Stimulated activated CD4-positive, alpha-beta T cell treated with anti-CD3 and anti-CD28 coated beads, Interleukin-2, amount 100 ng/mL, for 4 hours (primary cell): ENCODE measurements around the gene LRRC27.

Source experiments
- DNase-seq: peaks from one replicate; pipeline ENCODE4 v3.0.0-alpha.2; 2020; ENCODE audit warnings: low read depth

The LRRC27 gene

DNA sequence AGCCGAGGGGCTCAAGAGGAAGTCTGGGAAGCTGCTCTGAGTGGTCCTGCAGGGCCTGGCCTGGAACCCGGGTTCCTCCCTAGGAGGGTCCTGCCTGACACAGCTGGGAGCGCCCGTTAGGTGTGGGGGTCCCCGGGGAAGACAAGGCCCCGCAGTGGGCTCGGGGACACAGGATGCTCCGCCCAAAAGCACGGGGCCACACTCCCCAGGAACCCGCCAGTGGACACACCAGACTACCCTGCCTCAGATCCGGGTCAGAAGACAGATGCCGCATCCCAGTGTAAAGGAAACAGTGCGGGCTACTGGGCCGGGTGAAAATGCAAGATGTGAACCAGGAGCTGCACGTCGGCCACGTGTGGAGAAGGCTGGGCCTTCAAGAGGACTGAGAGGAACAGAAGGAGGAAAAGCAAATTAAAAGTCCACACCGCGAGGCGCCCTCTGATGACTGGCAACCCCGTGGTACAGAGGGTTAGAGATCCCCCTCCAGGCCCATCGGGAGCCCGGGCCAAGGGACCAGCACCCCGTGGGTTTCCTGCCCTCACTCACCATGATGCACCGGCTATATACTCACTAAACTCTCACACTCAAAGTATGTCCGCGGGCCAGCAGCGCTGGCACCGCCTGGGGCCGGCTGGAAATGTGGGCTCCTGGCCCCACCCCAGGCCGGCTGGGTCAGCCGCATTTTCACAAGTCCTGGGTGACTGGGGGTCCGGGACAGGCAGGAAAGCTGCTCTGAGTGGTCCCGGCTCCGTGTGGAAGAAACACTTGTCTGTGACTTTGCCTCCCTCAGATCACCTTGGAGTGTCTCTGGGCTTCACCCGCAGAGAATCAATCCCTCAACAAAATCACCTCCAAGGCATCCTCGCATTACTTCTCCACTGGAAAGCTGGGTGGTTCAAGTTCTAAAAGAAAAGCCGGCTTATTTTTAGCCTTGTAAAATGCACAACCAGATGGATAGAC, 30.3 kb upstream of the LRRC27 start:
- no peak for DNase-seq

DNA sequence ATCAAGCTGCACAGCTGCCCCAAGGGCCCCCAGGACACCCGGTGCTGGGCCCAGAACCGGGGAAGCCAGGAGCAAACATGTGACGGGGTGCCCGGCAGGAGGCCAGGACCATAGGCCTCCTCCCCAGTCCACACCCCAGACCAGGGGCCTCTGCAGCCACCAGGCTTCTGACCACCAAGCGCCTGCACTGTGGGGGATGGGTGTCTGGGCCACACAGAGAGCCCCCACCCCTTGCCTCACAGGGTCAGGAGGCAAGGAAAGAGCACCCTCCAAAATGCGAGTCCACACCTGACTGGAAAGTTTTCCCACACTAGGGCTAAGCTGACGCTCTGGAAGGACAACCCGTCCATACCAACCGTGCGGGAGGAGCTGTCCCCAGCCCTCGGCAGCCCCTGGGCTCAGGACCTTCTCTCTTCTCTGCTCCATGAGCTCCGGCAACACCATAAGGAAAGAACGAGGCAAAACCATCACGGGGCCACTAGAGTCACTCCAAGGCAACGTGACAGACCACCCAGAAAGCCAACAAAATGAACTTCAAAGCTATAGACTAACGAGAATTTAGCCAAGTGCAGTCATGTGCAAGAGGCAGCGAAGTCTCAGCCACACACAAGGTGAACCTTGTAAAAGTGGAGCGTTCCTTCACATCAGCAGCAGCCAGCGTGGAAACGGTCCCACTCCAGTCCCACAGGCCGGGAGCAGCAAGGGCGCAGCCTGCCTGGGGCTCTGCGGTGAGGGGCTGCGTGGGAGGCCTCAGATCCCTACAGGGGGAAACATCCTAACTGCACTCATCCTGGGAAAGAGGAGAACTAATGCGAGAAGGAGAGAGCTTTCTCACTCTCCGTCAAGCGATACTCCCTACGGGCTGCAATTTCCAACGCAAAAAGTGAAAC, 29.3 kb upstream of the LRRC27 start:
- DNase-seq = no peak

DNA sequence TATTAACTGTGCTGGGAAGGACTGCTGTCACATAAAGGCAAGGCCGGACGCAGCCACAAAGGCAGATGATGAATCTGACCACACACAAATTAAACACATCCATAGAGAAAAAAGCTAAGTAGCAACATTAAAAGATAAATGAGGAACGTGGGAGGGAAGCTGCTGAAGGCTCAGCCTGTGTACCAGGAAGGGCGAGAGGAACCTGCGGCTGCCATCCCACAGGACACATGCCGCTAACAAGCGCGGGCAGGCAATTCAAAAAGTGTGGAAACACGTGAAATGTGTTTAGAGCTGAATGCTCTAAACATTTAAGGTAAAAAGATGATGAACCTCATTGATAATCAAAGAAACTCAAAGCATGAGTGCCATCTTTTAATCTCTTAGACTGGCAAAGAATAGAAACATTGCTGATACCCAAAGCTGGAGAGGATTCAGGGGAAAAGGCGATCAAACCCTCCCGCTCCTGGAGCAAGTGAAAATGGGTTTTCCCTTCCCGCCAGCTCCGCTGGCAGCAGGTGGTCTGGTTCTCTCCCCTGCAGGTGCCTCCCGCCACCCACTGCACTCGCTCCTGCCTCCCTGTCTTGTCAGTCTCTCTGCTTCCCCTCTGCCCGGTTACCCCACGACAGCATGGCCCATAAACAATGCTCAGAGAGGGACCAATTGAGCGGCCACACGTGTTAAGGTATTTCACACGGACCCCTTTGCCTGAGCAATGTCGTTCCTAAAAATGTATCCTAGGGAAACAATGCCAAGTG, 28.5 kb upstream of the LRRC27 start:
- DNase-seq = no peak

DNA sequence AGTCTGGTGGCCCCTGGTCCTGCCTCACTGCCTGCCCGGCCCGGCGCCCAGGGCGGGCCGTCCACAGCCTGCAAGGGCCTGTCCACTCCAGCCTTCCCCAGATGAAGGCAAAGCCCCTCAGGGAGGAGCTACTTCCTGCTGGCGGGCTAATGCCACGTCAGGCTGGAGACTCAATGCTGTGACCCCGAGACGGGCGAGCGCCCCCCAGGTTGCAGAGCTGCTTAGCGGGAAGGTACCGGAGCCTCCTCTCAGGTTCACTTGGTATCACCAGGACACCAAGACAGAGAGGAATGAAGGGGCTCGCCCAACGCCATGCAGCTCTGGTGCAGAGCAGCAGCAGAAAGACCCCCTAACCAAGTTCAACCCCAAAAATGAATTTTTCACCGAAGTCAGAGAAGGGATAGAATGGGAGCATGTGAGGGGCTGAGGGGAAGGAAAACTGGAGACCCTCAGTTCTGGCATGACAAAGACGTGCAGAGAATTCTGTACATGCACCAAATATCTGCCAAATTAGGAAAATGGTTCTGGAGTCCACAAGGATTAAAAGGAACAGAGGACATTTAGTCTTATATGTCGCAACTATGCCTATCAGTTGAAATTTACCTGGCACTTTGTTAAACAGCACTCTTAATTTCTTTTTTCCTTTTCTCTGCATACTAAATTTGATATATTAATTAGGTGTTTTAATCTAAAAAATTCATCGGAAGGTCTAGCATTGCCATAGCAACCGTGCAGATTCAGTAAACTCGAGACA, 27.1 kb upstream of the LRRC27 start:
- DNase-seq = no peak

DNA sequence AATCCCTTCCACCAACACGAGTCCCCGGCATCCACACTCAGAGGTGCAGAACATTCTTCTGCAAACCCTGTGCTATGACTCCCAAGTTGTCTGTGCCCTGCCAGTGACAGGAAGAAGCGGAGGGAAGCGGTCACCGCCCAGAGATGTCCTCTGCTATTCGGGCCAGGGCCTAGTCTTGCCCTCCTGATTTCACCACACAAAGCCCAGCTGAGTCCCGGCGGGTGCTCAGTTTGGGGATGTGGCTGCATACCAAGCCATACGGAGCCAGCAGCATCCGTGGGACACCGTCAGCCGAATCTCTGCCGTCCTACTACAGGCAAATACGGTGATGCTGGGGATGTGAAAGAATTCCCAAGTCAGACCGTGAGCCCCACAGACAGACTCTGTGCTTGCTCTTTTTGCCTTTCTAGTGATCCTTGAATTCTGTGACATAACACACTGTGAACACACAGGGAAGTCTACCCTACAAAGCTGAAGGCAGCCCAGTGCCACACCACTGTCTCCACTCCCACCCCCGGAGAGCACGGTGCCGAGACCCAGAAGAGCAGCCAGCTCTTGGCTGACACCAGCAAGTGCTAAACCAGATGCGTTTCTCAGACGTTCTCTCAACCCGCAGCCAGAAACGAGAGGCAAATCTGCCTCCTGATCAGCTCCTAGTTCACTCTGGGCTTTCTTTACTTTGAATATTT, 26.2 kb upstream of the LRRC27 start:
- DNase-seq = no peak

DNA sequence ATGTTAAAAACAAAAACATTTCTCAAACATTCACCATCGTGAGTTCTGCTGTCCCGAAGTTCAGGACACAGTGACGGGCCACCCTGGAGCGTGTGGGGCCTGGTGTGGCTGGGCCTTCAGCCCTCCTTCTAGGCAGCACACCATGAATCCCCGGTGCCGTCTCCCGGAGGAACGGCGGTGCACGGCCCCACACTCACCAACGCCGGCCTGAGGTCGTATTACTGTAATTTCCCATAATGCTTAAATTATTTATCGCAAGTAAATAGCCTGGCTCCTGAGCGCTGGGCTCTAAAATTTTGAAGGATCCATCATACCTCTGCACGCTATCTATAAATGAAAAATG, 25.7 kb upstream of the LRRC27 start:
- DNase-seq = no peak

DNA sequence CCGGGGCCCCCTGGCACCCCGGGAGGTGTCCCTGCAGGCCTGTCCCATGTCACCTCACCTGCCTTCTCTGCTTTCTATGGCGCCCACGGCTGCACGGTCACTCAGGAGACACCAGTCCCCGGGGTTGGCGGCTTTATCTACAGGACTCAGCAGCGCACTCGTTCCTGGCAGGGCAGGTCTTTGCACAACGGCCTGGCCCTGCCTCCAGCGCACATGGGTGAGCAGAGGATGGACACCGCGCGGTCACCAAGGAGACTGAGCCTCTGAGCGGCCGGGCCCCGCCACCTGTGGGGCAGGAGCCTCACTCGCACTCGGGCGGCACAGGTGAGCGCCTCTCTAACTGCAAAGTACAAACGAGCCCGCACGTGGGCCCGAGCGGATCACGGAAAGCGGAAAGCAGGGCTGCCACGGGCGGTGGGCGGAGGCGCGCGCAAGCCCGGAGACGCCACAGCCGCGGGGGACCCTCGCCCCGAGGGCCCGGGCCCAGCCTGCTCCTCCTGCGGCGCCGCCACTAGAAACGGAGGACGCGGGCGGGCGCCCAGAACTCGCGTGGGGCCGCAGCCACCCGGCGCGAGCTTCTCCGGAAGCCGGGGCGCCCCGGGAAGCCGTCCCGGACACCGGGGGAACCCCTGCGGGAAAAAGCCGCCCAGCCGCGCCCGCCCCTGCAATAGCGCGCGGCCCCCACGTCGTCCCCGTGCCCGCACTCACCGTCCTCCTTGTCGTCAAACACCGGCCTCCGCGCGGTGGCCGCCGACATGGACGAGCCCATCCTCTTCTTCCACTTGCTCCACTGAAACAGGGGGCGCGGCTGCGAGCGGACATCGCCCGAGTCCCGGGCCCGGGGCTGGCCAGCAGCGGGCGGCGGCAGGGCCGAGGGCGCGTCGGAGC, 24.9 kb upstream of the LRRC27 start:
- peak; percentile 40 for DNase-seq

DNA sequence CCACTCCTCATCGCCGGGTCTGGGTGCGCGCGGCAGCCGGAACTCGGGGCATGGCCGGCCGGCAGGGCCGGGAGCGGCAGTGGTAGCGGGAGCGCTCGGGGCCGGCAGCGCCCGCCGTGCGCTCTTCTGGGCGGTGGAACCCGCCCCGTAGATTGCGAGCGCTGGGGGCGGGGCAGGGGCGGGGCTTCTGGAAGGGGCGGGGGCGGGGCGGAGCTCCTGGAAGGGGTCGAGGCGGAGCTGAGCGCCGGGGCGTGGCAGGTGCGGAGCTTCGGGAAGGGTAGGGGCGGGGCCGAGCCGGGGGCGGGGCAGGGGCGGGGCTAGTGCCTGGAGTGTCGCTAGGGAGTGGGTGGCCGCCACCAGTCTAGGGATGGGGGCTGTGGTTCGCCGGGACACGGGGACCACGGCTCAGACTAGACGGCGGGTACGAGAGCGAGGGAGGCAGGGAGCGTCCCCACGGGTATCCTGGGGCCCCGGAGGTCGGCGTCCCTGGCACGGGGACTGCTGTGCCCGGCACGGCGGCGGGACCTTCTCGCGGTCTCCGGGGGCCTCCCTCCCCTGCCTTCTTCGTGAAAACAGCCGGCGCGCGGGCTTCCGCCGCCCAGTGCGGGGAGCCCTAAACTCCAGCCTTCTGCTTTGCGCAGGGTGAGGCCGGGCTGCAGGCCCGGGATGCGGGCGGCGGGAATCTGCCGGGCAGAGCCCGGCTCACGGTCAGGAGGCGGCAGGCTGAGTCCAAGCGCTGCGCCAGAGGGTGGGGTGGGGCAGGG, 24.0 kb upstream of the LRRC27 start, which contains the start of gene STK32C:
Gene STK32C, minus strand, starts transcription at position 128 of the 764 bp plus-strand sequence. Its CDS starts 117 bp downstream, at position 11.
- peak; percentile 87 for DNase-seq

DNA sequence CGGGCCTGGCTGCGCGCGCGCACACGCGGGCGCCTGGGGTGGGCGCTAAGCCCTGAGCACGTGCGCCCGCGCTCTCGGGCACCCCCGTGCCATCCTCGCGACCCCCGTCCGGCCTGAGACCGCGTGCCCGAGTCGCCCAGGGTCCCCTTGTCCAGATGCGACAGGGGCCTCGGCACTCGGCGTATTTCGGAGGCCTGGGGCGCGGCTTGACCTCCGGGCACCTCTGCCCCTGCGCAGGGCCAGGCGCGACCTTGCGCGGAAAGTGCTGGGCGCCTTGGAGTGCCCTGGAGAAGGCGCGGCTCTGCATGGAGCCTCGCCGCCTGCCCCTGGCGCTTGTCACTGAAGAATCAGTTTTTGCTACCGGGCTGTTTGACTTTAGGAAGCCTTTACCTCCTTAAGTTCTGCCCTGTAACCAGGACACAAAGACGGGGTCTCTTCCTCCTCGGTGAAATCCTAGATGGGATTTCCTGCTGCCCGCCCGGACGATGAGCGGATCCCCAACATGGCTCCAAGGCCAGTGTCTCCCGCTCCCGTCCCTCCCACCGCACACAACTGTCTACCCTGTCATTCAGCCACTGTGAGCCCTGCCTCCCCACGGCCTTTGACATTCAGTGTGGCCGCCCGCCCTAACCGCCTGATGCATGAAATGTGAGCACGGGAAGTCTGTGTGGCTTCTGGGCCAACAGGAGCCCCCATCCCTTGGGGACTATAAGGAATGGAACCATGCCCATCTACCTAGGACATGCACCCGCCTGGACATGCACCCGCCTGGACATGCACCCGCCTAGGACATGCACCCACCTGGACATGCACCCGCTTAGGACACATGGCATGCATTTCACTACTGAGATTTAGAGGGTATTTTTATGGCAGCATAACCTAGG, 23.2 kb upstream of the LRRC27 start:
- no peak for DNase-seq

DNA sequence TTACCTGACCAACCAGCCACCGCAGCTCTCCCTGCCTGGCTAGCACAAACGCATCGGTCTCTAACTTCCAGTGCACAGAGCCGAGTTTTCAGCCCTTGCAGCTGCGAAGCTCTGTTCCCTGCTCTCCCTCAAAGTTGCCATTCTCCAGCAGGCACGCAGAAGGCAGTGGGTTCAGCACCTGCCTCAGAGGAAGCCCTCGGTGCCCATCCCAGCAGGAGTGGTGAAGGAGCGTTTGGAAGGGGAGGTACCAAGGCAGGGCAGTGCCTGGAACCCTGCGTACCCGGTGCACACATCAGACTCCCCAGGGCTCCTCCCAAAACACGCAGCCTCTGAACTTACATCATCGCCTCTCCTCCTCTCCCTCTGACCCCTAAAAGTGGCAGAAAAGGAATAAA, 22.5 kb upstream of the LRRC27 start:
- no peak for DNase-seq

DNA sequence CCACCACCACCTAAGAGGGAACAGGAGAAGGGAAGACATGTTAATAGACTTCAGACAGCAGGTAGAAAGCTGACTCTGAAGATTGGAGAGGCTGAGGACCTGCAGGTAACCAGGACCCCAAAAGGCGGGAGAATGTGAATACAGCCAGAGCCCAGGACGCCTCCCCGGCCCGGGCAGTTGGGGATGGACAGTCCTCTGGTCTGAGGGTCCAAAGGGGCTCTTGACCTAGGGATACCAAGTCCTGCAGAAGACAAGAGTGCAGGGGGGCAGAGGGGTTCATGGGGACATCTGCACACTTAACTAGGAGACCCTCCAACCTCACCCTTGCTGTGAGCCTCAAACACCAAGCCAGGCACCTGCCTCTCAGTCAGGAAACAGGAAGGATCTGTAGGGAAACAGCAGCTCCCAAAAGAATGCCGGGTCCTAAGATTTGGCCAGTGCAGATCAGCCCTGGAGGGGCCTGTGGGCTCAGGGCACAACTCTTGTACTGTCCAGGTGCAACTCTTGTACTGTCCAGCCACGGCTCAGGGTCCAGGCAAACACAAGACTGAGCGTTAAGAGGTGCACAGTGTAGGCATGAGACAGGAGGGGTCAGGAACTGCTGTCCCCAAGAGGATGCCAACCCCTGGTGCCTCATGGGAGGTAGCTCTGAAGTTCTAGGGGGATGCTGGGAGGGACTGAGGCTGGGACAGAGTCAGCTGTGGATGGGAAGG, 22.0 kb upstream of the LRRC27 start:
- DNase-seq = no peak

DNA sequence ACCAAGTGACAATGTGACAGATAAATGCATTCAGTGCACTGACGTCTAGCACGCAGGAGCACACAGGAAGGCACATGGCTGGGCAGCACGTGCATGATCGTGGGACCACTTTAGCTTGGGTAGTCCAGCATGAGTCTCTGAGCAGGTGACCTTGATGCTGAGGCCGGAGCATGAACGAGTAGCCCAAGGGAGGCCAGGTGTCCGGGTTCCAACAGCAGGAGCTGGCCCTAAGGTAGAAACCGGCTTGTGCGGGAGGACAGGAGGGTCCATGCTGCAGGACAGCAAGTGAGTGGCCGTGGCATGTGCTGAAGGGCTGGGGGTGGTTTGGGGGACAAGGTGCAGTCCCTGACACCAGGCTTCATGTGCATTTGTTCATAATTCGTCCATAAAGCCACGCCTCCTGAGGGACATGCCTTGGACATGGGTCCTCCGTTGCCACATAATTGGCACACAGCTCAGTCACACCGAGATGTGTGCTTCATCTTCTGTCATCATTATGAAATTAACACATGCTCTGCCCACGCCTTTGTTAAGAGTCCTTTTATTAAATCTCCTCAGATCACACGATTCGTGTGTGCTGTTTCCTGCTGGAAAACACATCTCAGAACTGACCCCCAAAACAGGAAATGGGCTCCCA, 21.2 kb upstream of the LRRC27 start:
- DNase-seq = no peak

DNA sequence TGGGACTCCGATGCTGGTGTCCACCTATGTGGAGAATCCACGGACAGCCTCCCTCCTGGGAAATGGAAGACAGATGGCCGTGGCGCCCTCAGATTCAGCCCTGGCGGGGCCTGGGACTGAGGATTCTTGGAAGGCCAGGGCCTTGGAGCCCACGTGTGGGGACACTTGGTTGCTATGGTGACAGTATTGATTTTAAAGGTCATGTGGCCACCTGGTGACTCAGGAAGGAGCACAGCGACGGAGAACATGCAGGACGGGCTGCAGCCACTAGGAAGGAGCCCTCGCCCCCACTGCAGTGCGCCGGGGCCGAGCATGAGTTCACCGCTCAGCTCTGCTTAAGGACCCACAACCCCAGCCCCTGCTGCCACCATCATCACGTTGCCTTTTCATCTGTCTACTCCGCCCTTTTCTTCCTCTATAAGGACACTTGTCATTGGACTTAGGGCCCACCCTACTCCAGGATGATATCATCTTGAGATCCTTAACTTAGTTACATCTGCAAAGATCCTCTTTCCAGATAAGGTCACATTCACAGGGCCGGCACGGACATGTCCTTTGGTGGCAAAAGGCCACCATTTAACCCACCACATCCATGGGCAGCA, 20.6 kb upstream of the LRRC27 start:
- no peak for DNase-seq

DNA sequence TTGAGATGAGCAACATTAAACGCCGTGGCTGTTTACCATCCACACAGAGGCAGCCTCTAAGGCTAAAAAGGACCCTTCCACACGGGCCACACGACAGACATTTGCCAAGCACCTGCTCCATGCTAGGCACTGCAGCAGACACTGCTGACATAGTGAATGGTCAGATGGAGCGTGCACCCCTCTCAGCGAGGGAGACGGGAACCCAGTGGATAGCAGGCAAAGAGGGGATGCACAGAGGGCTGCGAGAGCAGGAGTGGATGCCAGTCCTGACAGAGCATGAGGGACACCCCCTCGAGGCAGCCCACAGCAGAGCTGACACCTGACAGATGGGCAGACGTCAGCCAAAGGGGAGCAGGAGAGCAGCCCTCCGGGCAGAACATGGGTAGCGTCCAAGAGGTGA, 18.7 kb upstream of the LRRC27 start:
- no peak for DNase-seq

DNA sequence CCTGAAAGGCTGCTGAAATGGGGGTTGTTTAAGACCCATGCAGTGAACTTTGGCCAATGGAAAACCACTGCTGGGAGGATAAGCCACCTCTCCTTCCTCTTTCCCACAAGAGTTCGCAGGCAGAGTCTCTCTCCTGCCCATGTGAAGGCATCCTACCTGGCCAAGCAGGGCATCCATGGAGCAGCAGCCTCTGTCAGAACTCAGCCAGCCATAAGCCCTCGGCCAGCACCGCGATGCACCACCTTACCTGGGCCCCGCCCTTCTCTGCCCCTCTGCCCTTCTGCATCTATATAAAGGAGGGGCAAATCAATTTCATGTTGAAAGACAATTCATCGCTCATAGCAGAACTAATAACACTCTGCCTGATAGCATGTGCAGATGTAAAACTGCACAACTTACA, 18.1 kb upstream of the LRRC27 start:
- no peak for DNase-seq

DNA sequence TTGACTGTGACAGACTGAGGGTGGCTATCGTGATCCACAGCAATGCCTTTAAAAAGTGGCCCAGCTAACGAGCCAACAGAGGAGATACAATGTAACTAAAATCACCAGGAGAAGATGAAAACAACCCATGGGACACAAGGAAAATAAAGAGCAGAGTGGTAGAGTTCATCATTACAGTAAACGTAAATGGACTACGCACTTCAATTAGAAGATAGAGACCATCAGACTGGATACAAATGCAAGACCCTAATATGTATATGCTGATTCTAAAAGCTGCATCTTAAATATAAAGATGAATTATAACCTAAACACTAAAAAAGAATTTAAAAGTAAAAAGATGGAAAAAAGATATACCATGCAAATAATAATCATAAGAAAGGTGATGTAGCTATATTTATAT, 17.7 kb upstream of the LRRC27 start:
- no peak for DNase-seq
